ENCODE measurements around the gene TMEM260. TPM values are rescaled to one million over a fixed set of nuclear protein-coding genes. Genes with fewer than 3 reads are reported as not detected.

Gene TMEM260
- total and polyA plus RNA-seq, 2 donors (not counting 3 experiments of a cell fraction or from before 2014, with no cell fraction given): 9.1 to 16.2 TPM

DNA sequence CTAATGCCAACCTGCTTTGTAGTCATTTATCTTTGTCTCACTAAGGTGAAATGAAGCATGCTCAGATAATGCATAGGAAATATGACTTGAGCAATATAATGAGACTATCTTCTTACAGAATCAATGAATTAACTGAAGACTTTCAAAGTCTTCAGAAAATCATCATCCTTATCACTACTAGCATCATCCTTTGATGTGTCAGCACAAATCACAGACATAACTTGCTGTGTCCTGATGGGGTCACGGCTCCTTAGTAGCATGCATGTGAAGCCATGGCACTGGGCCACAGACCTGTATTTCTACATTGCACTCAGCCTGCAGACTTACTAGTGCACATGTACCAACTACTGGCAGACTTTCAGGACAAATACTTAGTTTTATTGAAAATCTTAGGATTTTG is 18.9 kb downstream of the TMEM260 start:
- Histone ChIP-seq H3K27me3 (ENCODE audit: control insufficient read depth in 2 of 2, insufficient read depth in 2 of 2, low read length in 2 of 2) (no peaks in the 10 kb centered on the region), H4K20me1 (replicated peaks; ENCODE audit: control insufficient read depth, extremely low read depth, insufficient read depth, low read length) (no peaks in the 10 kb centered on the region), H3K27ac (ENCODE audit: insufficient read depth, low read depth, low read length) (no peak overlapping the region), H3K36me3 (ENCODE audit: control insufficient read depth in 2 of 2, extremely low read depth in 1 of 2, insufficient read depth in 2 of 2, low read length in 2 of 2) (peaks cover 0 to 3% of the 10 kb centered on the region in 2 experiments), H3K4me3 (replicated peaks in 1 of 3; ENCODE audit: insufficient read depth in 1 of 3, low read depth in 1 of 3, low read length in 3 of 3) (no peak overlapping the region), H2AFZ (ENCODE audit: low read depth, low read length) (no peak overlapping the region), H3K4me1 (ENCODE audit: control insufficient read depth, extremely low read depth, insufficient read depth, low read length) (no peaks in the 10 kb centered on the region), H3K79me2 (ENCODE audit: control insufficient read depth, insufficient read depth, low read length) (no peaks in the 10 kb centered on the region), H3K9me3 (replicated peaks; ENCODE audit: control insufficient read depth, insufficient read depth, low read length) (no peaks in the 10 kb centered on the region), H3K9ac (replicated peaks; ENCODE audit: extremely low read depth, insufficient read depth, low read length) (no peak overlapping the region), H3K4me2 (ENCODE audit: insufficient read depth, low read length) (no peak overlapping the region), H3K9me1 (replicated peaks; ENCODE audit: control insufficient read depth, extremely low read depth, insufficient read depth, low read length) (no peaks in the 10 kb centered on the region)
- intact Hi-C loops (cut with micrococcal nuclease): no loop called here
- DNase-seq (ENCODE audit: low read depth, low spot score) (no peak), FAIRE-seq (no peak)
- CTCF ChIA-PET: no interaction called here
- POLR2A ChIA-PET: no interaction called here
- TF ChIP-seq MAX (IDR thresholded peaks at IDR 0.05; ENCODE audit: insufficient read depth, insufficient read length) (no peak), JUN (IDR thresholded peaks at IDR 0.05; ENCODE audit: borderline replicate concordance, insufficient read depth, insufficient read length, low read depth) (no peak), POLR2AphosphoS5 (IDR thresholded peaks at IDR 0.05; ENCODE audit: insufficient read depth, low read depth, low read length) (no peak), CTCF (IDR thresholded peaks at IDR 0.05; ENCODE audit: extremely low read depth in 1 of 2, insufficient read depth in 1 of 2, low read depth in 1 of 2, low read length in 2 of 2) (no peak), POLR2A (IDR thresholded peaks at IDR 0.05; ENCODE audit: low read depth, low read length) (no peak), FOS (IDR thresholded peaks at IDR 0.05; ENCODE audit: borderline replicate concordance, insufficient read depth, low read length) (no peak), EZH2 (IDR thresholded peaks at IDR 0.05; ENCODE audit: borderline replicate concordance, low read depth, low read length, severe bottlenecking) (no peak), GATA2 (IDR thresholded peaks at IDR 0.05; ENCODE audit: insufficient read depth, insufficient read length, low read depth, low read length) (no peak), MYC (IDR thresholded peaks at IDR 0.05; ENCODE audit: low read depth, low read length) (no peak)
- dilution Hi-C loops (cut with MboI; ENCODE audit: extremely low pct_ligation_motif_present, low sequenced_read_pairs): no loop called here
- no TSS peak for BruUV-seq (replicated peaks)
